Jurkat, Clone E6-1 (cell line): ENCODE results near the gene CD48.
"Not testable (repeated sequence)": the region's sequence is repeated elsewhere in the genome, so short reads cannot be mapped to it uniquely, and the experiment has no call there.

Experiments
- DNase-seq: peaks from one replicate; pipeline ENCODE4 v3.0.0-alpha.2; 2011; ENCODE audit warnings: low read depth, low spot score
- H3K4me3 ChIP-seq: 2 replicates; pipeline ENCODE4 v1.5.1; 2011; ENCODE audit warnings: mild to moderate bottlenecking, low read length, control low read depth, moderate library complexity

Gene CD48

DNA sequence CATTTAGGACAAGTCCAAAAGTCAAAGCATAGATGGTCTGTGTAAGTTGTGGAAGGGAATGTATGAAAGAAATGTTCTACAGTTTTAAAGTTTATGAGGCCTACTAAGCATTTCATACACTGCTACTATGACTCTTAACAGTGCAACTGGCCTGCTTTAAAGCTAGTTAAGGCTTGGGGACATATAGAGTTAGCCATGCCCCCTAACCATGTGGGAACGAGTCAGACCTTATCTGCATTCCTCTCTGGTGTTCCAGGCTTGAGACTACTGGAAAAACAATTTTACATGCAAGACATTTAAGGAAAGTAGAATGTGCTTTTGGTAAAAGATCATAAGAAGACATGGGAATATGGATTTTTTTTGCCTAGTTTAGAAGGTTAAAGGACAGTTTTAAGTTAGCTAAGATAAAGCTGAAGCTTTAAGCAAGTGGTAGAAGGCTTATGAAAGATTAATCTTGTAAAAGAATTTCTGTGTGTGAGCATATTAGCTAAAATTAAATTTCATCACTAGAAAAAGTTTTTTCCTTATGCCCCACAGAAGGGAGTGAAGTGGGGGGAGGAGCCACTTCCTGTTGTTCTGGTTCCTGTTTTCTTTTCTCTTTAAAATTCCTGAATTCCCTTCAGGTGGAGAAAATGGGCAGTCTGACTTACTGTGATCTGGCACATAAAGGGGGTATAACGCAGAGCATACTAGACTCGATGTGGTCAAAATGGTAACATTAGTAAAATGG, 8.9 kb upstream of the CD48 start:
- no peak for DNase-seq
- no peak overlapping the region for H3K4me3 ChIP-seq

DNA sequence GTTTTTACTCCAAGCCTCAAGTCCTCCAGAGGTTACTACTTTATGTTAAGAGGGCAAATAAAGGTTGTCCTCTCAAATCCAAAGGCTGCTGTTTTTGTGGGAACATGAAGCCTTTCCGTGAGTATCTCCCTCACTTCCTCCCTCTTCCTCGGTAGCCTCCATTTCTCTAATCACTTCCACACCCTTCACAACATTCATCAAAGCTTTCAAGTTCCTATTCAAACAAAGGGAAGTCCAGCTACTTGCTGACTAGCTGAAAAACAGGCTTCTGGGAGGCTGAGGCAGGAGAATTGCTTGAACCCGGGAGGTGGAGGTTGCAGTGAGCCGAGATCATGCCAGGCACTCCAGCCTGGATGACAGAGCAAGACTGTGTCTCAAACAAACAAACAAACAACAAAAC, 6.6 kb upstream of the CD48 start:
- no peak for DNase-seq

DNA sequence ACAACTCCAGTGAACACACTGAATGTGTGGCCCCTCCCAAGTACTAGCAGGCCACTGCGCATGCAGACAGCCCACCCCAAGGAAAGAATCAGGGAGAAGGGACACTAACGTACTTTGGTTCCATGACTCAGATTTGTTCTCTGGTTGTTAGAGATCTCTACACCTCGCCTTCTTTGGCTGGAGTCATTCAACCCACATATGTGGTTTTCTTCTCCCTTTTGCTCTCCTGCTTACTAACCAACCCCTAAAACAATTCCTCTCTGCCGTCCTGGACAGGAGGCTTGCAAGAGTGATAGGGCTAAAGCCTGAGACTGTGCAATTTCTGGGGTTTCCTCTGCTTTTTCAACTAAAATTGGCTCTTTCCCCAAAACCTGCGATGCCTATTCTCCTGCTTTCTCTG, 5.7 kb upstream of the CD48 start:
- H3K4me3 ChIP-seq, result no peak overlapping the region
- DNase-seq, result no peak

More for the DNA sequence above, 6.6 kb upstream of the CD48 start:
- no peak overlapping the region for H3K4me3 ChIP-seq

DNA sequence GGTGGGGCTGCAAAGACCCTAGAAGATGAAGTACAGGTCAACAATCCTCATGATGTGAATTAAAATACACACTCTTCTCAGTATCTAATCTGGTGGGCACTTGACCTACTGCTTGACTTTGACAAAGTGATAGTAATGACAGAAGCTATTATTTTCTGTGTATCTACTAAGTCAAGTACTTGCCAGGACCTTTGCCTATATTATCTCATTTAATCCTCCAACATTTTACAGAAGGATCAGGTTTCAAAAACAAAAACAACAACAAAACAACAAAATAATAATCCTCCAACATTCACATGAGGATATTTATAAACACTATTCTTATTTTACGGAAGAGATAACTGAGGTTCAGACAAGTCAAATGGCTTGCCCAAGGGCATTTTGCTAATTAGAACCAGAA, 4.4 kb upstream of the CD48 start:
- no peak for DNase-seq
- H3K4me3 ChIP-seq, result no peak overlapping the region

DNA sequence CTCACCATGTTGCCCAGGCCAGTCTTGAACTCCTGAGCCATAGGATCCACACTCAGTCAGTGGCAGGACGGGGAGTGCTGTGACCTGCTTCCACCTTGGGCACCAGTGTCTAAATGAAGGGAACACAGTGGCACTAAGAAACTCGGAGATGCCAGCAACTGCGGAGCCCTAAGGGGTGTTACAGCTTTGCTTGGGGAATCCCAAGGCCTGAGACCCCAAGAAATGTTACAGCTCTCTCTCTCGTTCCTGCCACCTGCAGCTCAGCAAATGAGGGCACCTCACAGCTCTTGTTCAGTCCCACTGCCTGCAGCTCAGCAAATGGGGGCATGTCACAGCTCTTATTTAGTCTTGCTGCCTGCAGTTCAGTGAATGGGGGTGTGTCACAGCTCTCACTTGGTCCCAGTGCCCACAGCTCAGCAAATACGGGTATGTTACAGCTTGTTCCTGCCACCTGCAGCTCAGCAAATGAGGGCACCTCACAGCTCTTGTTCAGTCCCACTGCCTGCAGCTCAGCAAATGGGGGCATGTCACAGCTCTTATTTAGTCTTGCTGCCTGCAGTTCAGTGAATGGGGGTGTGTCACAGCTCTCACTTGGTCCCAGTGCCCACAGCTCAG, 2.5 kb upstream of the CD48 start:
- H3K4me3 ChIP-seq, DNase-seq: not testable (repeated sequence)

DNA sequence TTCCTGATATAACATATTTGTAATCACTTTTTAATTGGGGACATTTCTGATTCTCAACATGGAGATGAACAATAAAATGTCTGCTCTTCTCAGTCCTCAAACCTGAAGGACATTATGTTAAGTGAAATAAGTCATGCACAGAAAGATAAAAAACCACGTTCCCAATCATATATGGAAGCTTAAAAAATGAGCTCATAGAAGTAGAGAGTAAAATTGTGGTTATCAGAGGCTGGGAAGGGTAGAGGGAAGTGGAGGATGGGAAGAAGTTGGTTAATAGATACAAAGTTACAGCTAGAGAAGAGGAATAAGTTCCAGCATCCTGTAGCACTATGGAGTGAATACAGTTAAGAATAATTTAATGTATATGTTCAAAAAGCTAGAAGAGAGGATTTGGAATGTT, 1.5 kb upstream of the CD48 start:
- no peak overlapping the region for H3K4me3 ChIP-seq
- DNase-seq, result no peak

DNA sequence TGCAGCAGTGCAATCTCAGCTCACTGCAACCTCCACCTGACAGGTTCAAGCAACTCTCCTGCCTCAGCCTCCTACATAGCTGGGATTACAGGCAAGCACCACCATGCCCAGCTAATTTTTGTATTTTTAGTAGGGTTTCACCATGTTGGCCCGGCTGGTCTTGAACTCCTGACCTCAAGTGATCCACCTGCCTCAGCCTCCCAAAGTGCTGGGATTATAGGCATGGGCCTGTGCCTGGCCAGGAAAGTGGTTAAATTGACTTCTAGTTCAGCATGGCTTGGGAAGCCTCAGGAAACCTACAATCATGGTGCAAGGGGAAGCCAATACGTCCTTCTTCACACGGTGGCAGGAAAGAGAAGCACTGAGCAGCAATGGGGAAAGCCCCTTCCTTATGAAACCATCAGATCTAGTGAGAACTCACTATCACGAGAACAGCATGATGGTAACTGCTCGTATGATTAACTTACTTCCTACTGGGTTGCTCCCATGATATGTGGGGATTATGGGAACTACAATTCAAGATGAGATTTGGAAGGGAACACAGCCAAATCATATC, 981 bp upstream of the CD48 start:
- peak overlapping the region; percentile 74; the same call in 1 of the 2 replicates for H3K4me3 ChIP-seq
- not testable (repeated sequence) for DNase-seq

DNA sequence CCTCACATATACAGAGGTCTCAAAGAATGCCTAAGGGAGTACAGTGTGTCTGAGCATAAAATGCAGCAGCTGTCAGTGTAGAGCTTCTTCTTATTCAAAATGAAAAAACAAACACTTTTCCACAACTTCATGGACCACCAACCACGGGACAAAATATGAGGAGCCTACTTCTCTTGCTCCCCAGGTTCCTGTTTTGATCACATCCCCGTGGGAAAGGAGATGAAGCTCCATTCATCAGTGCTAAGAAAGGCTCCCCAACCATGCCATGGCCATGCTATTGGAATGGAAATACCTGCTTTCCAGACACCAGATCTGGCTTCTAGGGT, 383 bp downstream of the CD48 start:
- peak overlapping the region; percentile 74 for H3K4me3 ChIP-seq
- no peak for DNase-seq

DNA sequence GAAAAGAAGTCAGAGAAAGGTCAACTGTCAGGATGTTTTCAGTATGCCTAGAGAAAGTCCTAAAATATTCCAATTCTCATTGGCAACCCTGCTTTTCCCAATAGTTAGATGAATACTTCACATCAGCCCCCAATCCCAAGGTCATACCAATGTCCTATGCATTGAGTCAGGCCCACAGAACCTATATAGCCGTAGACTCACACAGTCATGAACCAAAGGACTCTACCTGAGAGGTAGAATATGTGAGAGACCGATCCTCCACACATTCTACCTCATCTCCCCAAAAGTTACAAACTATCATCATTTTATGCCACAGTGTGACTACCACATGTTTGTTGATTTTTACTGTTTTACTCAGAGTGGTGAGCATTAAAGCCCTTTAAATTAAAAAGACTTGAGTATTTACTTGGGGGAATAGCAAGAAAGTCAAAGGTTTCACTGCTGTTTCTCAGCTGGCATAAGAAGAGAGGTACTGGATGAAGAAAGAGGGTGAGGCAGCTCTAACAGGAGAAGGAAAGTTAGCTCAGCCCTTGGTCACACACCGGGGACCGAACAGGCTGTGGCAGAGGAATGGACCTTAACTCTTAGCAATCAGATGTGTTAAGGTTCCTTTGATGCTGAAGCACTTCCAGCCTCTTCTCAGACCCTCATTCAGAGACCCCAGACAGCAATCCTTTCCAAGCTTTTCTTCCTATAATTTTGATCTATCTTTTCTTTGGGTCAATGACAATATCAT, 937 bp downstream of the CD48 start:
- H3K4me3 ChIP-seq, result peak overlapping the region; percentile 74
- DNase-seq, result no peak

DNA sequence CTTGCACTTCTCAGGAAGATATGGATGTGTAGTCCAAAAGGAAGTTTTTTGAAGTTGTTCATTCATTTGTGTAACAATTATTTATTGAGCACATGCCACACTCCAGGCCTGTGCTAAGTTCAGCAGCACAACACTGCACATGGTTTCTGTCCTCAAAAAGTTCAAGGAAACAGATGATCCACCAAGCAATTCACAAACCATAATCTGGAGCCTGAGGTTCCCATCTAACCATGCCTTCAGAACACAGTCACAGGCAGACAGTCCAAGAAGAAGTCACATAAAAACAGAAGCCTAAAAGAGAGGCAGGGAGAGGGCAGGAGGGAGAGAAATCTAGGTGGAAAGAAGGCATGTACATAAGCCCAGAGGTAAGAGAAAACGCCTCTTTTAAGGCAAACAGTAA, 1.9 kb downstream of the CD48 start:
- no peak overlapping the region; the same call in 1 of the 2 replicates for H3K4me3 ChIP-seq
- no peak for DNase-seq

DNA sequence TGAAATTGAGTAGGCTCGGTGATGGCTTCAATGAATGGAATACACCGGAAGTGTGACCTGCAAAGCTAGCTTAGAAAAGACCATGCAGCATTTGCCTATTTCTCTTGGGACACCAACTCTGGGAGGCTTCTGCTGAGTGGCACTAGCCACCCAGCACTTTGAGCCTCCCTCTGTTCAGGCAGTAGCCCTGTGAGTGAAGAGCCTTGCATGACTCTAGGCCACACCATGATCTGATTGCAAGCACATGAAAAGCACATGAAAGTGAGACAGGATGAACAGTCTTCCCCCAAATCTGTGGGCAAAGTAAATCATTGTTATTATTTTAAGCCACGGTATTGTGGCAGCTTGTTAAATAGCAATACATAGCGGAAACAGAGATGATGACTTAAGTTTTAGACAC, 2.8 kb downstream of the CD48 start:
- no peak overlapping the region for H3K4me3 ChIP-seq
- no peak for DNase-seq

DNA sequence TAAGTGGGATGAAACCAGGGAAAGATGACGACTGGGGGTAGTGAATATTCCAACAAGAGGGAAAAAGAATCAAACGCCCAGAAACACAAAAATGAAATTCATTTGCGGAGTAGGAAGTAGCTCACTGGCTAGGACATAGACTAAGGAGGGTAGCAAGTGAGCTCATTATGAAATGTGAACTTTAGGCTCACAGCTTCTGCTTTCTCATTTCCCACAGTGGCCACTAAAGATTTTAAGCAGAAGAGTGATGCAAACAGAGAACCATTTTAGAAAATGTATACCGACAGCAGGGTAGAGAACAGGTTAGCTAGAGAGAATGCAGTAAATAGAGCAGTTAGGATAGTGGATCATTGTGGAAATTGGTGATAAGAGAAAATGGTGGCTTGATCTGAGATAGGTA, 3.5 kb downstream of the CD48 start:
- no peak overlapping the region for H3K4me3 ChIP-seq

DNA sequence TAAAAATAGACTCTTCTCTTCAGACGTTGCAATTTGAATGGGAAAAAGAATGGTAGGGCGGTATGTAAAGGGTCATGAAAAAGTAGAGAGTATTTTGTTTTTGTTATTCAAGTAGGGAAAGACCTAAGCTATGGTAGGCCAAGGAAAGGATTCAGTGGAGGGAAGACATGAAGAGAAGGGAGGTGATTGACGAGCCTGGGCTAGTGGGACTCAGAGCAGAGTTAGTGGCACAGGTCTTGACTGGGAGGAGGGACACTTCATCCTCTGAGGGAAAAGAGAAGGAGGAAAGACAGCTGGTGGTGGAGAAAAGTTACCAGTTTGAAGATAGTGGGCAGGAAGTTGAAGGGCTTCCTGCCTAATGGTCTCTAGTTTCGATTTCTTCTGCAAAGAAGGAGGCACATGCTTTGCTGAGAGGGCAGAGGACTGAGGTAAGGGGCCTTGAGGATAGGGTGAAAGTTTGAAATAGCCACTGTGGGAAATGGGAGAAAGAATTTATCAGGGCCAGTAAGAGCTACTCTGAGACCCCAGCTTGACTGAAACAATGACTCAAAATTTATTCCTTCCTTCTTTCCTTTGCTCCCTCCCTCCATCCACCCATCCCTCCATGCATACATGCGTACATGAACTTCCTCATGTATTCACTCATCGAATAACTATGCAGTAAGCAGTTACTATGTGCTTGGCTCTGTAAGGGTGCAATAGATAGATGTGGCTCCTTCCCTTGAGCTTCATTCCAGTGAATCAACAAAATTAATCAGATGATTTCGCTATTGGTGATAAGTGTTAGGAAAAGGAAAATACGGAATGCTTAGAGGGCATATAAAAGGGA, 4.2 kb downstream of the CD48 start:
- peak overlapping the region; percentile 7 for H3K4me3 ChIP-seq
- peak; percentile 64 for DNase-seq

More for the DNA sequence above, 3.5 kb downstream of the CD48 start:
- DNase-seq, result no peak

DNA sequence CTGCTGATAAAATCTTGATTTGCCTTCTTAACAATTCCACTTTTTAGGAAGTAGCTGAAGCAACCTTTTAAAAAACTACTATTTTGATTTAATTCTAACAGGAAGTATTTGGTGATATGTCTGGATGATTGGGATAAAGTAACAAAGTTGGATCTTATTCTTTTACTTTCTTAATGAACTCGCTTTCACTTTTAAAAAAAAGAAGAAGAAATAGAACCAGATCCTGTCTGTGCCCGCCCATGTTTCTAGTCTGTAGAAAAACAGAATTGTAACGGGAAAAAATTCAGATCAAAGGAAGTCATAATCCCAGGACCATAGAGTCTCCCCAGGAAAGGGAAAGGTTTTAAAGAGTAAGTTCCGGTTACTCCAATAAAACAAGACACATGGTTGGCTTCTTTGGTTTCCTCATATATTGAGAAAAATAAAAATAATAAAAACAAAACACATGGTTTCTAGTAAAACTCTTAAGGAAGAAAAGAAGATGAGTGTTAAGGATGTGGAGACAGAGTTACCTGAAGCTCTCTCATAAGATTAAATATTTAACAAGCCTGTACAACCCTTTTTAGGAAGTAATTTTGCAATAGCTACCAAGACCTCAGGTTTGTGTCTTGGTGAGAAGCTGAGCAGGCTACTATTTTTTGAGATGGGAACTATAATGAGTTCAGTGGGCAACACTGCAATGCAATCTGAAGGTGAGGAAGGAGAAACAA, 4.9 kb downstream of the CD48 start:
- H3K4me3 ChIP-seq, result peak overlapping the region; percentile 7; the same call in 1 of the 2 replicates
- no peak for DNase-seq

DNA sequence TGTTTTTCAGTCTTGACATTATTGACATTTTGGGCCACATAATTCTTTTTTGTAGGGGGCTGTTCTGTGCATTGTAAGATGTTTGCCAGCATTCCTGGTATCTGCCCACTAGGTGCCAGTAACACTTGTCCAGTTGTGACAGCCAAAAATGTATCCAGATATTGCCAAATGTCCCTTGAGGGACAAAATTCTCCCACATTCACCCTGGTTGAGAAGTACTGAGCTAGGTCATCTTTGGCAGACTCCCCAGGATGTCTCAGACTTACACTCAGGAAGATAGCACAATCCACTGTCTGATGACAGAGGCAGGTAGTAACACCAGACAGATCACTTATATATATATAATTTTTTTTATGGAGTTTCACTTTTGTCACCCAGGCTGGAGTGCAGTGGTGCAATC, 5.9 kb downstream of the CD48 start:
- no peak overlapping the region for H3K4me3 ChIP-seq
- DNase-seq, result no peak

DNA sequence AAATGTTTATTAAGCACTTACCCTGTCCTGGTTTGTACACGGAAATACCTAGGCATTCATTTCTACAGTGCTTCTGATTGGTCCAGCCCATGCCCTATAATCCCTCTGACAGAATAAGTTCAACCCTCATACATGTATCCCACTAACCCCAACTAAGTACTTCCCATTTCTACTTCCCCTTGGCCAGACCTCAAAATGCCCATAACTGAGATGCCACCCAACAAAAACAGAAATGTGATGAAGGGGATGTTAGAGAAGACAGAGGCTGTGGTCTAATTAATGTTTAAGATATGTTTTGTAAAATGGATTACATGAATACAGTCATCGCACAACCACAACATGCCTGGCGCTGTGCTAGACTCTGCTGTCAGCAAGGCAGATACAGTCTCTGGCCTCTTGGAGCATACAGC, 6.4 kb downstream of the CD48 start:
- not testable (repeated sequence) for DNase-seq

DNA sequence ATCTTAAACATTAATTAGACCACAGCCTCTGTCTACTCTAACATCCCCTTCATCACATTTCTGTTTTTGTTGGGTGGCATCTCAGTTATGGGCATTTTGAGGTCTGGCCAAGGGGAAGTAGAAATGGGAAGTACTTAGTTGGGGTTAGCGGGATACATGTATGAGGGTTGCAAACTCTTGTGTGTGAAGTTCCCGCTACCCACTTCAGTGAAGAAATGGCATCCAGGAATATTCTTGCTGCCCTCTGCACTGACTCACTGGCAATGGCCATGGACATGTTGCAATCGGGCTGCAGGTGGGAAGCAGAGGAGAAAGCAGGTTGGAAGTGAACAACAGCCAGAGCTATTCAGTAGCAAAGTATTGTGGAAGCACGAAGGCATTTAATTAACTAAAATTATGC, 7.4 kb downstream of the CD48 start:
- DNase-seq, result no peak
- no peak overlapping the region for H3K4me3 ChIP-seq

More for the DNA sequence above, 6.4 kb downstream of the CD48 start:
- H3K4me3 ChIP-seq, result not testable (repeated sequence)

DNA sequence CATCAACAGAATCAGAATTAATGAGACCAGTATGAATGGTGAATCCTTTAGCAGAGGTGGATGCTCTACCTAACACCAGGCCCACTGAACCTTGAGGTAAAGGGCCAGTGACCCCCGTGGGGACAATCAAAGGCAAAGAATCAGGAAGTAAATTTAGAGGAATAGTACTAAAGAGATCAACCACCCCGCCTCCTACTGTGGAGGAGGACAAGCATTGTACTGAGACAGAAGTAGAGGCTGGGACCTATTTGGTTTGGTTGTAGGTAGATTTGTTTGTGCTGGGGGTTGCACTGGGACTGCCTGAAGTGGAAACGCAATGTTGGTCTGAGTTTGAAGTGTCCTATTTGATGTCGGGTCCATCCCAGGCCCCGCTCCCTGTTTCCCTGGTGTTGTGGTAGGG, 9.5 kb downstream of the CD48 start:
- no peak overlapping the region for H3K4me3 ChIP-seq
- DNase-seq, result no peak

DNA sequence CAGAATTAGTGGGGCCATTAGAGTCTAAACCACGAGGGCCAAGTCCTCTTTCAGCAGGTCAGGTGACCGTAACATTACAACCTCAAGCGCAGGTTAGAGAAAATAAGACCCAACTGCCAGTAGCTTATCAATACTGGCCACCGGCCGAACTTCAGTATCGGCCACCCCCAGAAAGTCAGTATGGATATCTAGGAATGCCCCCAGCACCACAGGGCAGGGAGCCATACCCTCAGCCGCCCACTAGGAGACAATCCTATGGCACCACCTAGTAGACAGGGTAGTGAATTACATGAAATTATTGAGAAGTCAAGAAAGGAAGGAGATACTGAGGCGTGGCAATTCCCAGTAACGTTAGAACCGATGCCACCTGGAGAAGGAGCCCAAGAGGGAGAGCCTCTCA, 19.2 kb downstream of the CD48 start:
- H3K4me3 ChIP-seq, DNase-seq: not testable (repeated sequence)
